K562 (cell line): ENCODE measurements around the gene POU2F1. TPM values are rescaled to one million over a fixed set of nuclear protein-coding genes. Genes with fewer than 3 reads are reported as not detected.
A peak's percentile ranks its signal among the peaks of the same experiment; 100 is the strongest.

Experiments used
- ARID3B ChIP-seq: fragments of 250-450 bp; sonication (Bioruptor Pico); IDR thresholded peaks from 2 replicates; pipeline ENCODE4 v1.4.0; 2020; ENCODE audit warnings: borderline replicate concordance
- BRD4 ChIP-seq: fragments of 200-600 bp; sonication (generic); IDR thresholded peaks from 2 replicates; pipeline ENCODE4 v1.6.1; 2017; ENCODE audit warnings: inconsistent platforms
- CAMTA2 ChIP-seq: fragments of 250-450 bp; sonication (Bioruptor Pico); conservative IDR thresholded peaks from 2 replicates; pipeline ENCODE4 v1.5.1; 2022
- CGGBP1 ChIP-seq: fragments of 250-450 bp; sonication (Bioruptor Pico); IDR thresholded peaks from 2 replicates; pipeline ENCODE4 v1.9.0; 2021; ENCODE audit warnings: mild to moderate bottlenecking
- E2F3 ChIP-seq: fragments of 250-450 bp; sonication (Bioruptor Pico); IDR thresholded peaks from 2 replicates; pipeline ENCODE4 v1.4.0; 2020; ENCODE audit warnings: mild to moderate bottlenecking
- E4F1 ChIP-seq: fragments of 250-450 bp; sonication (Bioruptor Pico); IDR thresholded peaks from 2 replicates; pipeline ENCODE4 v1.5.0; 2021; ENCODE audit warnings: mild to moderate bottlenecking, borderline replicate concordance
- HMBOX1 ChIP-seq: sonication (generic); IDR thresholded peaks from 2 replicates; pipeline ENCODE4 v1.6.1; 2016
- ILK ChIP-seq: fragments of 450-650 bp; IDR thresholded peaks from 2 replicates; pipeline ENCODE4 v1.6.1; 2016; ENCODE audit warnings: missing genetic modification characterization, low read depth, mild to moderate bottlenecking, missing compliant biosample characterization, moderate library complexity, borderline replicate concordance
- MEIS2 ChIP-seq: fragments of 450-650 bp; IDR thresholded peaks from 2 replicates; pipeline ENCODE4 v1.6.1; 2014; ENCODE audit warnings: mild to moderate bottlenecking; ENCODE audit not compliant: partially characterized antibody
- MTA1 ChIP-seq: fragments of 450-650 bp; IDR thresholded peaks from 2 replicates; pipeline ENCODE4 v1.6.1; 2017; ENCODE audit warnings: borderline replicate concordance
- PTRF ChIP-seq: fragments of 450-650 bp; IDR thresholded peaks from 2 replicates; pipeline ENCODE4 v1.6.1; 2016; ENCODE audit warnings: mild to moderate bottlenecking, missing genetic modification characterization, missing compliant biosample characterization
- SMAD2 ChIP-seq: fragments of 150-350 bp; IDR thresholded peaks from 2 replicates; pipeline ENCODE4 v1.6.1; 2014; ENCODE audit warnings: low read depth, mild to moderate bottlenecking, low read length
- SMC3 ChIP-seq: conservative IDR thresholded peaks from 2 replicates; pipeline ENCODE4 v1.6.1; 2011; ENCODE audit warnings: low read depth, low read length, improper control_type of control experiment; ENCODE audit not compliant: insufficient read depth
- SRSF1 ChIP-seq: fragments of 200-400 bp; formaldehyde crosslinking; IDR thresholded peaks from 2 replicates; pipeline ENCODE4 v1.6.1; 2017; ENCODE audit warnings: mild to moderate bottlenecking, low read depth, low read length, moderate library complexity
- TAL1 ChIP-seq: fragments of 450-650 bp; IDR thresholded peaks from 2 replicates; pipeline ENCODE4 v1.6.1; 2016; ENCODE audit warnings: mild to moderate bottlenecking
- ZFP91 ChIP-seq: sonication (generic); formaldehyde crosslinking; IDR thresholded peaks from 2 replicates; pipeline ENCODE4 v1.8.0; 2022; ENCODE audit warnings: mild to moderate bottlenecking, missing genetic modification reagents
- ZNF217 ChIP-seq: sonication (generic); formaldehyde crosslinking; IDR thresholded peaks from 2 replicates; pipeline ENCODE4 v1.8.0; 2022; ENCODE audit warnings: mild to moderate bottlenecking, missing genetic modification reagents
- ZNF584 ChIP-seq: fragments of 200-800 bp; sonication (Bioruptor generic); IDR thresholded peaks from 2 replicates; pipeline ENCODE4 v1.6.1; 2016; ENCODE audit warnings: low read depth, mild to moderate bottlenecking, missing genetic modification characterization, missing compliant biosample characterization
- ZZZ3 ChIP-seq: fragments of 450-650 bp; IDR thresholded peaks from 2 replicates; pipeline ENCODE4 v1.6.1; 2016; ENCODE audit warnings: antibody characterized with exemption, mild to moderate bottlenecking, moderate library complexity
- polyA plus RNA-seq, 8 experiments: library from polyadenylated mRNA; depleted of rRNA in 4 of 8; stranded (reverse) in 5 of 8; unstranded in 3 of 8; fragments of >200 nt; fragmentation: Nextera tagmentation in 2 of 8; fragmentation: Illumina TruSeq in 1 of 8; extraction: Ambion mirVana in 2 of 8; extraction: Trizol in 1 of 8; gene quantifications; 2 replicates each; pipeline versions ENCODE4 v1.2.1 to v1.2.3, GENCODE V29; 2011 to 2014; ENCODE audit warnings: inconsistent platforms in 1 of 8, missing spikeins in 1 of 8
- total RNA-seq, 7 experiments: library from RNA; depleted of rRNA in 6 of 7; stranded (reverse); fragments of >200 nt in 6 of 7; fragmentation: Illumina TruSeq in 2 of 7; extraction: Trizol in 2 of 7; gene quantifications; 2 replicates each; pipeline versions ENCODE4 v1.2.1 to v1.2.3, GENCODE V29; 2011 to 2021; ENCODE audit warnings: low replicate concordance in 1 of 7

The POU2F1 gene
- total and polyA plus RNA-seq, 9 of the 15 experiments (the other 6 are each of a cell fraction or from before 2014, with no cell fraction given) = 2.6 to 22.3 (median 8.8) TPM

GRCh38 chr1:167223144-167224103 is 2.7 kb downstream of the POU2F1 start (continued):
- TF ChIP-seq CAMTA2 (CRISPR knock-in tag) (no peak), ARID3B (CRISPR knock-in tag) (no peak), MTA1 (0 out of 2 replicates have a peak, but pooled peaks have one; percentile 19), CGGBP1 (CRISPR knock-in tag) (no peak), E2F3 (CRISPR knock-in tag) (no peak), ZNF584 (CRISPR knock-in tag) (0 out of 2 replicates have a peak, but pooled peaks have one; percentile 64), ZNF217 (CRISPR knock-in tag) (no peak), BRD4 (no peak), ZZZ3 (no peak), ZFP91 (no peak), SMC3 (no peak), E4F1 (CRISPR knock-in tag) (no peak), HMBOX1 (peak; percentile 57), TAL1 (peak; percentile 14; the same call in 1 of the 2 replicates), PTRF (tag) (no peak), MEIS2 (peak; percentile 99), ILK (tag) (no peak), SRSF1 (no peak), SMAD2 (no peak)
